HG03066 (cell line): ENCODE results near the gene PSORS1C2.
"Not testable (repeated sequence)": the region's sequence is repeated elsewhere in the genome, so short reads cannot be mapped to it uniquely, and the experiment has no call there.

Source experiments
- ATAC-seq: cut with Tn5 transposase; IDR thresholded peaks from one replicate; pipeline ENCODE4 v1.9.1; 2021; ENCODE audit warnings: low read depth; ENCODE audit not compliant: unreplicated experiment

PSORS1C2 gene

DNA sequence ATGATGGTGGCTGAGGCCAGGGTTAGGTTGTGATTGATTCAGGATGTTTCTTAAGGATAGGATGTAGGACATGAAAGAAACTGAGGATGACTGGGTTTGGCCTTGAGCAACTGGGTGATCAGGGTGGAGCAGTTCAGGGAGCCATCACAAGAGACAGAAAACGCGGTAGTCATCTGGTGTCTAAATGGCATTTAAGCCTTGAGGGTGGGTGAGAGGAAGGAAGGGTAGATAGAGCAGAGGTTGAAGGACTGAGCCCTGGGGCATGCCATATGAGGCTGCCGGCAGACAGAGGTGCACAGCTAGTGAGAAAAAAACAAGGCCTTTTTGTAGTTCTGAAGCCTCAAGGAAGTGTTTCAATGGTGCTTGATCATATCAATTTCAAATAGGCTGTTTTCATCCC, 29.7 kb upstream of the PSORS1C2 start:
- ATAC-seq, result no peak

DNA sequence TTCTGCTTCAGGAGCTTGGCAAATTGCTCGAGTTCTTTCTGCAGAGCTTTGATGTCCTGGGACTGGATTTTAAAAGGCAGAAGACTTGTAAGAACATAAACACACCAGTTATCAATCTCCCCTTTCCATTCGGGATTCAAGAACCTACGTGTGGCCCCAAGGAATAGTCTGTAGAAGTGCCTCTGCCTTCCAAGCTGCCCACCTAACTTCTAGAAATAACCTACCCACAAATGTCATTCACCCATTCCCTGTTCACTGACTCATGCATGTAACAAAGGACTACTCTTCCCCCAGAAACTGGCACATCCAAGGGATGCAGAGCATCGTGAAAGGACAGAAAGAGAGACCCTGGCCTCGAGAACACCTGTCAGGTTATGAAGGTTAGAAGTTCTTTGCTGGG, 27.1 kb upstream of the PSORS1C2 start:
- ATAC-seq, result no peak

DNA sequence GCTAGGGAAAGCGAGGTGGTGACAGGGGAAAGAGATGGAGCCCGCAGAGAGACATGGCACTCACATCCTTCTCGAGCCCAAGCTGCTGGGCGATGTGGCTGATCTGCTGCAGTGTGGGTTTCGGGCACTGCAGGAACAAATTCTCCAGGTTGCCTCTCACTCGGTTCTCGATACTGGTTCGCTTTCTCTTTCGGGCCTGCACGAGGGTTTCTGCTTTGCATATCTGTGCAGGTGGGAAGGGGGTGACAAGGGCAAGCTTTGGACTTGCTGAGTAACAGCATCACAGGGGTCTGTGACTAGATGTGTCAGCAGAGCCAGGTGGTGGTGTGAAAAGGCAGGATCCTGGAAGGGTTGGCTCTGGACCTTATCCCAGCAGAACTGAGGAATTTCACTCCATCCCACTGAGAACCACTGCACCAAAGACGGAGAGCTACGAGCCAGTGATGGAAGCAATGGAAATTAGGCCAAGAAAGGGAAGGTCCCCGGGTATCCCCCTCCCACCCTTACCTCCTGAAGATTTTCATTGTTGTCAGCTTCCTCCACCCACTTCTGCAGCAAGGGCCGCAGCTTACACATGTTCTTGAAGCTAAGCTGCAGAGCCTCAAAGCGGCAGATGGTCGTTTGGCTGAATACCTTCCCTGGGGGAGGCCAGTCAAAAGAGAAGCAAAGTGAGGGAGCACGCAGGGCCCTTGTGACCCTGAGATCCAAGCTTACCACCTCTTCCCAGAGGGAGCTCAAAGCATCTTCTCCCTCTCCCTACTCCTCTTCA, 26.4 kb upstream of the PSORS1C2 start:
- ATAC-seq, result peak; percentile 70

DNA sequence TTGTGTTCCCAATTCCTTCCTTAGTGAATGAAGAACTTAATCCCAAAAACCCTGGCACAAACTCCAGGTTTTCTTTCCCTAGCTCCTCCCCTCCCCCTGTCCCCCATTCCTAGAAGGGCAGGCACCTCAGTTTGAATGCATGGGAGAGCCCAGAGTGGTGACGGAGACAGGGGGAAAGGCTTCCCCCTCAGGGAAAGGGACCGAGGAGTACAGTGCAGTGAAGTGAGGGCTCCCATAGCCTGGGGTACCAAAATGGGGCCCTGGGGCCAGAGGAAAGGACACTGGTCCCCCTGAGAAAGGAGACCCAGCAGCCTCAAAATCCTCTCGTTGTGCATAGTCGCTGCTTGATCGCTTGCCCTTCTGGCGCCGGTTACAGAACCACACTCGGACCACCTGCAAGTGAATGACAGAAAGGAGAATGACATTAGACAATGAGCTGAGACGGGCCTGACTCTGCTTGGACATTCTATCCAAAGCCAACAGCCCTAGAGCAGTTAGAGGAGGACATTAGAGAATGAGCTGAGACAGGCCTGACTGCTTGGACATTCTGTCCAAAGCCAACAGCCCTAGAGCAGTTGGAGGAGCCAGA, 25.7 kb upstream of the PSORS1C2 start:
- ATAC-seq, result not testable (repeated sequence)

DNA sequence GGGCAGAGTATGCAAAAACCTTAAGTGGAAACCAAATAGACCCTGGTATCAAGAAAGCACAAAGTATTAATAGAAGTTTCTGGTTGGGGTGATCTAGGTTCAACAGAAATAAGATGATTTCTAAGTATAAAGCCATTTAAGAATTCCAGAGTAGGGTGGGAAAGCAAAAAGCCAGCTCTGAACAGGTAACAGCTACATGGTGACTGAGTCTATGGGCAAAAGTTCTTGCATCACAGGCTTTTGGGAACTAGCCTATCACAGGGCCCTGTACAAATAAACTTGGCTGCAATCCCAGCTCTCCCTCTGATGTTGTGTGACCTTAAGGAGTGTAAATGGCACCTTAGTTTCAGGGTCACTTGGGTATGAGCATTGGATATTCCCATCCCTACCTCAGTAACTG, 25.1 kb upstream of the PSORS1C2 start:
- no peak for ATAC-seq

DNA sequence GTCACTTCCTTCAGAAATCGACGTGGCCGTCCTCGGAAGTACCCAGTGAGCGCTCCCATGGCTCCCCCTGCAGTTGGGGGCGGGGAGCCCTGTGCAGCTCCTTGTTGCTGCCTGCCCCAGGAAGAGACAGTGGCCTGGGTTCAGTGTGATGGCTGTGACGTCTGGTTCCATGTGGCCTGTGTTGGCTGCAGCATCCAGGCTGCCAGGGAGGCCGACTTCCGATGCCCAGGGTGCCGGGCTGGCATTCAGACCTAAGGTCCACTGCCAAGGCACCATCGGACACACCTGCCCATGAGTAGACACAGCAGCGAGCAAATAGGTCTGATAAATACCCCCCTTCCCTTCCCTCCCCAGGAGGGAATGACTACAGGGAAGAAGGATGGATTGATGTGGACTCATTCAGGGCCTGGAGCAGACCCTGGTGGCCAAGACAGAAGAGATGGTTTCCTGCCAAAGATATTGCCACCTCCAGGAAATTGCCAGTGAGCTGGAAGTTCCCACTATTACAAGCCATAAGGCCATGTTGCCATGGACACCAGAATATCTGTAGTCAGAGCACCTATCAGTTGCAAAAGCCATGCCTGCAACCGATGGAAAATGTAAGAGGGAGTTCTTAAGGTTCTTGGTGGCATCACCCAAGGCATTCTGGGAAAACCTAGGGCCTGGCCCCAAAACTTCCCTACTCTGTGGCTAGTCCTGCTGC, 23.7 kb upstream of the PSORS1C2 start:
- ATAC-seq, result no peak

DNA sequence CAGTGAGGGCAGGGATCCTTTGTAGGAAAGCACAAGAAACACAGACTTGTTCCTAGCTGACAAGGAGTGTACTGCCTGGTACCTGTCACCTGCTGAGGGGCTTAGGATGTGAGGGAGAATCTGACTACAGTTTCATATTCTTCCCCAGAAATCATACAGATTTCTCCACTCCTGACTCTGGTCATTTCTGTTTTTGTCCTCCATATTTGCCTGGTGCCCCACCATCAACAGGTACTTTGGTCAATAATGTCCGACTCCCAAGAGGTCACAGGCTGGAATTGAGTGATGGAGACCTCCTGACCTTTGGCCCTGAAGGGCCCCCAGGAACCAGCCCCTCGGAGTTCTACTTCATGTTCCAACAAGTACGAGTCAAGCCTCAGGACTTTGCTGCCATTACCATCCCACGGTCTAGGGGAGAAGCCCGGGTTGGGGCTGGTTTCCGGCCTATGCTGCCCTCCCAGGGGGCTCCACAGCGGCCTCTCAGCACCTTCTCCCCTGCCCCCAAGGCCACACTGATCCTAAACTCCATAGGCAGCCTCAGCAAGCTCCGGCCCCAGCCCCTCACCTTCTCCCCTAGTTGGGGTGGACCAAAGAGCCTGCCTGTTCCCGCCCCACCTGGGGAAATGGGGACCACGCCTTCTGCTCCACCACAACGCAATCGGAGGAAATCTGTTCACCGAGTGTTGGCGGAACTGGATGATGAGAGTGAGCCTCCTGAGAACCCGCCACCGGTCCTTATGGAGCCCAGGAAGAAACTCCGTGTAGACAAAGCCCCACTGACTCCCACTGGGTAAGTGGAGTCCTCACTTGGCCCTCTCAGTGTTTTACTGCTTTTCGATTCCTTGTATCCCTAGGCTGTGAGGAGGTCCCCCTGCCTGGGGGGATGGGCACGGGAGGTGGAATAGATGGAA, 22.6 kb upstream of the PSORS1C2 start:
- no peak for ATAC-seq

DNA sequence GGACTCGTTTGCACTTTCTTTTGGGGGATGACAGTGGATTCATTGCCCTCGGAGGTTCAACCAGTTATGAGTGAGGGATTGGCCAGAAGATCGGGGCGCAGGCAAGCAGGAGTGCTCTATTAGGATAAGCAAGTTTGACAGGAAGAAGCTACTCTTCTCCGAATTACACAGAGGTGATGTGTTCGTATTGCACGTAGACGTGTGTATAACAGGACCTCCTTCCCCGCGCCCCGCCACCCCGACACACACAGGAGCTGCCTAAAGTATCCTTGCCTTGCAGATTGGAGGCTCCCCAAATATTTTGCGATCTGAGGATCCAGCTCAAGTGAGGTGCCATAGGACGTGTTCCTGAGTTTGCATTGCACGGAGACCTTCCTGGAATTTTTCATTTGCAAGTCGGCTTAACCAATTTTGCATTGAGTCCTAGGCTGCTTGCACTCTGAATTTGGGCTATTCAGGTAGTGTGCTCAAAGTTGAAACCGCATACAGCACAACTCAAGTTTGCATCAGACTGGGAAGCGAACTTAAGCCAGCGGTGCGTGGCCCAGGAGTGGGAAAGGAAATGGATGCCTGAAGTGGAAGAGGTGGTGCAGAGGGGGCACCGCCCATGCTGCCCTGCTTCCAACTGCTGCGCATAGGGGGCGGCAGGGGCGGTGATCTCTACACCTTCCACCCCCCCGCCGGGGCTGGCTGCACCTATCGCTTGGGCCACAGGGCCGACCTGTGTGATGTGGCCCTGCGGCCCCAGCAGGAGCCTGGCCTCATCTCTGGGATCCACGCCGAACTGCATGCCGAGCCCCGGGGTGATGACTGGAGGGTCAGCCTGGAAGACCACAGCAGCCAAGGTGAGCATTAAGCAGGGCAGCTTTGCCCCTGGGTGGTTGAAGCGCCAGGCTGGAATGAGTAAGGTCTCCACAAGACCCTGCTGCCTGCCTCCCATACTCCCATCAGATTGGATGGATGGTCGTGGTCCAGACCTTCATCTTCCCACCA, 20.3 kb upstream of the PSORS1C2 start:
- no peak for ATAC-seq

DNA sequence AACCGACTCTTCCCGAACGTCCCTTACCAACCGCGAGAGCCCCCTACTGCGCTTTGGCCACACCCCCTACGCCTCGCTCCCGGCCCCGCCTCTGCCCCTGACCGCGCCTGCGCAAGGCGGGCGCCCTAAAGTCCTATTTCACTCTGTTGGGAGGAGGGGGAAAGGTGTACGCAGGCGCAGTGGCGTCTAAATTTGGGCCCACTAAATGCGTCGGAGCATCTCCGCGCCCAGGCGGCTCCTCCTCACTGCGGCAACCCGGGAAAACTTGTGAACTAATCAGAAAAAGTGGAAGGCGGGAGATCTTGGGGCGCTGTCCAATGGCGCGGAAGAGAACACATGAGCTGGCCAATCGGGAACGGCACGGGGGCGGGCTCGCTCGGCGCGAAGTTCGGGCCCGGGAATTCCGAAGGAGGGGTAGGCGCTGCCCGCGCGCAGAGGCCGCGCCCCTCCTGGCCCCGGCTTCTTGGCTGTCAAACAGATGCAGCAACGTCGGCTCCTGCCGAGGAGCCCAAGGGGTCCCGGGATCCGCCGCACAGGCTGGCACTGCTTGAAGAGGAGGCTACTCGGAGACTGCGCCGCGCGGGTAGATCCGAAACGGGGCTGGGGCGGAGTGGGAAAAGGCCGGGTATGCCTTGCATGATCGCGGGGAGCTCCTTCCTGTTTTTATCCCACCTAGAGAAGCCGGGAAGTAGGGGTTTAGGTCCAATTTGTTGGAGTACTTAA, 19.4 kb upstream of the PSORS1C2 start, which contains the start of gene TCF19:
TSS of gene TCF19 (plus strand) at position 450 of the 723 bp plus-strand sequence. CDS start 881 bp downstream, outside the sequence.
- peak; percentile 91 for ATAC-seq

DNA sequence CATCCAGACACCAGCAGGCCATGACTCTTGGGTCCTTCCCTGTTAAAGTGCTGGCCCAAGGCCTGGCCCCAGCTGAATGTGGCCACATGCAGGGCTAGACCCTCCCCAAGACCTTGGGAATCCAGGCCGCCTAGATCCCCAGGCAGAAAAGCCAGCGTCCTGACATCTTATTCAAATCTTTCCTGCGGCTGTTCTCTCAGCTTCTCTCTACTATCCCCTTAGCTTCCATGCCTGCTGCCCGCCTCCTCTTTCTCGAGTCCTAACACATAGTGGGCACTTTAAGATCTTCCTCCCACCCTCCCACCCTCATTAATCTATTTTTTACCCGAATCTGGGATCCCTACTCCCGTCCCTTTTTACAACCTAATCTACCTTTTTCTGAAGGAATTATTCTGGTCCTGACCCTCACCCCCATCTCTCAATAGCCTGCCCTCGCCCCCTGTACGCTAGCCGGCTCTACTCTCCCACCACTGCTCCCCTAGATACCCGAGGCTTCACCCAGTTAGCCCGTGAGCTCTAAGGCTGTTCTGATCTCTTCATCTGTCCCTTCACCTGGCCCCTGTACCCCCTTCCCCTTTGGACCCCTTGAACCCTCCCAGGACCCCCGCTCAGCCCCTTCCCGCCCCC, 18.8 kb upstream of the PSORS1C2 start, which contains the start of gene CCHCR1:
TSS of gene CCHCR1 (minus strand) at position 290 of the 627 bp plus-strand sequence. CDS start at position 88, 202 bp downstream.
- peak; percentile 10 for ATAC-seq

DNA sequence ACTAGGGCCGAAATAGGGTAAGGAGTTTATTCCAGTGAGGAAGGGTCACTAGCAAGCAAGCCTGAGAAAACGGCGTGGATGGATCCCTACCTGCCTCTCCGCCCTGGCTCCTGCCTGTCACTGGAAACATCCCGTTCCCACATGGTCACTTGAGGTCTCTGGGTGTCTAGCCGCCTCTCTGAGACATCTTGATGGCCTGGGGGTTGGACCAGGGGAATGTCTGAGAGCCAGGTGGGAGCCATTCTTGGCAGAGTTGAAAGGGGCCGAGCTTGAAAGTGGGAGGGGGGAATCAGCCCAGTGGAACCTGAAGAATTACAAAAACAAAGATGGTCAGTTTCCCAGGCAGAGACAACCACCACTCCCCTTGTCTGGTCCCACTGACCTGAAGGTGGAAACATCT, 17.8 kb upstream of the PSORS1C2 start:
- no peak for ATAC-seq

DNA sequence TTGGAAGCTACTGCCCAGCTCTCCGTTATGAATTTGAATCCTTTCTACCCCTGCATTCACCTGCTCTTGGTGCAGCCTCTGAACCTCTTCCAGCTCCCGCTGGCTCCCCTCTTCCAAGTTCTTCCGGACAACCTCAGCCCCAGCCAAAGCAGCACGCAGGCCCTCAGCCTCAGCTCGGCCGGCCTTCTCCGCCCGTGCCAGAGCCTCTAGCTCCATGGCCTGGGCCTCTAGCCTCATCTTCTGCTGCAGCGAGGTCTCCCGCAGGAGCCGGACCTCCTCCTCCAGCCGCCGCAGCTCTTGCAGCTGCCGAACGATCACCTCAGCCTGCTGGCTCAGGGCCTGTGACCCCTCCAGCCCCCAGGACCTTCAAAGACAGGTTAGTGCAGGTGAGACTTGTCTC, 15.6 kb upstream of the PSORS1C2 start:
- no peak for ATAC-seq

DNA sequence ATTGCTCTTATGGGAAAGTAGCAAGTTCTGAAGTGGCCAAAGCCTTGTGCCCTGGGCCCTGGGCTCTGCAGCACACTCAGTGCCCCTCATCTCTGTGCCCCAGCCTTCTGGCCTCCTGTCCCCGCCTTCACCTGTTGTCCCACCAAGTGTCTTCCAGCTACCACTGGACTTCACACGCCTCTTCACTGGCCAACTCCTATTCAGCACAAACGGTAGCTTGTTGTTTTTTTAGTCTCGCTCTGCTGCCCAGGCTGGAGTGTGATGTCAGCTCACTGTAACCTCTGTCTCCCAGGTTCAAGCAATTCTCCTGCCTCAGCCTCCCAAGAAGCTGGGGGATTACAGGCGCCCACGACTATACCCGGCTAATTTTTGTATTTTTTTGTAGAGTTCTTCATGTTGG, 13.9 kb upstream of the PSORS1C2 start:
- ATAC-seq, result no peak

DNA sequence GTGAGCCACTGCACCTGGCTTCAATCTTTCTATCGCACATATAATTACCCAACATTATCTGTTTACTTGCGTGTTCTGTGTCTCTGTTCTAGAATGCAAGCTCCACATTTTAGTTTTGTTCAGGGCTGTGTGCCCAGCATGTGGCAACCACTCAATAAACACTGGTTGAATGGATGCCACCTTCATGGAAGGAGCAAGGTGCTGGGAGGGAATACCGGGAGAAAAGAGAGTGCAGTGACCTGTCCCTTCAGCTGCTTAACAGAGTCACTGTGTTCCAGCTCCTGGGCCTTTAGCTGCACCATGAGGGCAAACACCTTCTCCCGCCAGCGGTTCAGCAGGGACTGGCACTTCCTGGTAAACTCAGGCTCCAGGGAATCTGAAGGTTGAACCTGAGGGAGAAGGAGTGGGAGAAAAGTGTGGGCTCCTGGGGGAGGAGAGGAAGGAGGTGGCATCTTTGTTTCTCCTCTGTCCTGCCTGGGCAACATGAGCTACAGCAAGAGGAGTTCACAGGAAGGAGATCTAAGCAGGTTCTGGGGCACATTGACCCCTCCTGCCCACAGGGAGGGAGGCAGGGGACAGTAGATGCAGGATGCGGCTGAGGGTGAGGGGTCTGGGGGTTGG, 11.1 kb upstream of the PSORS1C2 start:
- ATAC-seq, result no peak

DNA sequence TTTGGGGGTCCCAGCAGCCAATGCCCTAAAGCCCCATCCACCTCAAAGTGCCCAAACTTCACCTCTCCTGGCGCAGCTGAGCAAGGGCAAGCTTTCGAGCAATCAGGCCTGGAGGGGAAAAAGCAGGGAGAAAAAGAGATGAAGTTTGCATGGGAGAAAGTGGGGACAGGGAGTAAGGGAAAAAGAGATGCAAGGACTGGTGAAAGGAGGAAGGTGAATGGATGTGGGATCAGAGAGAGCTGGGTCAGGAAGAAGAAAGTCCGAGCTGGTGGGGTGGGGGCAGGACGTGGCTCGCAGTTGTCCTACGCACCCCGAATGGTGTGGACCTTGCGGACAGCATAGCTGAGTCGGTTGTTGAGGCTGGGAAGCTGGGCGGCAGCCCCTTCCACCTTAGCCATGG, 6.5 kb upstream of the PSORS1C2 start:
- no peak for ATAC-seq

DNA sequence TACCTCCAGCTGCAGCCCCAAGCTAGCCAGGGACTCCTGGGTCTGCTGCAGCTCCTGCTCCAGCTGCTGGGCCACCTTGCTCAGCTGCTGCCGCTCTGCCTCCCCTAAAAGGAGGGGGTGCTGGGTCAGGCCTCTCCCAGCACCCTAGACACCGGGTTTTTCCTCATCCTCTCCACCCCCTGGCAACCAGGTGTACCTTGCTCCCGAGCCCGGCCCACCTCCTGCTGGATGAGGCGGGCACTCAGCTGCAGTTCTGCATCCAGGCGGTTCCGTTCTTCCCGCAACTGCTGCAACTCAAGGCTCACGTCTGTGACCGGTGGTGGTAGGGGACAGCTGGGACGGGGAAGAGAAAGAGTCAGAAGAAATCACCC, 6.1 kb upstream of the PSORS1C2 start:
- ATAC-seq, result no peak

DNA sequence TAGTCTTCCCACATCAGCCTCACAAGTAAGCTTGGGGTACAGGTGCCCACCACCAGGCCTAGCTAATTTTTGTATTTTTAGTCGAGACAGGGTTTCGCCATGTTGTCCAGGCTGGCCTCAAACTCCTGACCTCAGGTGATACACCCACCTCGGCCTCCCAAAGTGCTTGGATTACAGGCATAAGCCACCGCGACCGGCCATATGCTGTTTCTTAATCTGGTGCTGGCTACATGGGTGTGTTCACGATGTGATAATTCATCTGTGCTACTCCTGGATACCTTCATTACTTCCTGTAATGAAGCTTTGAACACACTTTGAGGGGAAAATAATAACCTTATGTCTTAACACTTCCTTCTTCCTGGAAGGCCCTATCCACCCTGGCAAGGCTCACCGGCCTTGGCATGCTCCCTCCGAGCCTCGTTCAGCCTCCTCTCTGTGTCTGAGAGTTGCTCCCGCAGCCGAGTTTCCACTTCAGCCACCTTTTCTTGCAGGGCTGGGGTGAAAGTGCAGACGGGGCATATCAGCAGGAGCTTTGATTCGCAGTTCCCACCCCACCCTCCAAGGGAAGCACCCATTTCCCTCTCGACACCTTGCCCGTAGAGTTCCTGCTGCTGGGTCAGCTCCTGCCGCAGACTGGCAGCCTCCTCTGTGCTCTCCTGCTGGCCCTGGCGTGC, 5.6 kb upstream of the PSORS1C2 start:
- no peak for ATAC-seq
